Heart left ventricle (tissue), 13 donors: ENCODE measurements around the gene HARBI1.

Source experiments
- CTCF ChIP-seq, 12 donors: fragments of 200-600 bp; sonication (generic) in 4 of 12; IDR thresholded peaks; one replicate each; pipeline versions ENCODE4 v1.5.0 to v1.8.0; 2018 to 2022; ENCODE audit warnings: antibody characterized with exemption in 12 of 12, mild to moderate bottlenecking in 5 of 12
- POLR2A ChIP-seq, 2 donors: fragments of 450-650 bp; IDR thresholded peaks; one replicate each; pipeline ENCODE4 v1.6.1; 2017; ENCODE audit warnings: antibody characterized with exemption in 2 of 2, mild to moderate bottlenecking in 2 of 2, moderate library complexity in 2 of 2
- donor health status: ischemic (EF 13 %, LVEDD 7.1; RV severe dilation, severe dysfunction).
- donor health status: DM: no; HTN: yes; CAD: no.
- donor health status: DM: no; HTN: no; CAD: no.
- donor health status: ischemic (EF 25% LVEDD 6.9; RV normal size, moderate dysfunction).
- donor health status: ischemic (EF 25% LVEDD 5.7; RV mildly dilated, moderate dysfunction).
- donor health status: ischemic (EF 35%, LVEDD 5.7; RV mildly dilated, moderate dysfunction).
- donor health status: nonischemic (EF 11% LVEDD 7.7; RV severe dilation, severe dysfunction).
- donor health status: DM: yes; HTN: yes; CAD: no.
- donor health status: PGD.
- donor health status: ischemic (EF 29% LVEDD 5.4; RV normal size, mild dysfunction).
- donor health status: nonischemic (EF 23%, LVEDD 6.1; RV moderate dilation, normal function).

- TF ChIP-seq CTCF (IDR thresholded peaks at IDR 0.05), result no peak
- no peak for TF ChIP-seq POLR2A (IDR thresholded peaks at IDR 0.05)
Observed at GRCh38 chr11:46601129-46601528, 15.9 kb downstream of the HARBI1 start.
